ENCODE data around the gene SCP2.
"Not testable (repeated sequence)": the region's sequence is repeated elsewhere in the genome, so short reads cannot be mapped to it uniquely, and the experiment has no call there.

SCP2 gene

DNA sequence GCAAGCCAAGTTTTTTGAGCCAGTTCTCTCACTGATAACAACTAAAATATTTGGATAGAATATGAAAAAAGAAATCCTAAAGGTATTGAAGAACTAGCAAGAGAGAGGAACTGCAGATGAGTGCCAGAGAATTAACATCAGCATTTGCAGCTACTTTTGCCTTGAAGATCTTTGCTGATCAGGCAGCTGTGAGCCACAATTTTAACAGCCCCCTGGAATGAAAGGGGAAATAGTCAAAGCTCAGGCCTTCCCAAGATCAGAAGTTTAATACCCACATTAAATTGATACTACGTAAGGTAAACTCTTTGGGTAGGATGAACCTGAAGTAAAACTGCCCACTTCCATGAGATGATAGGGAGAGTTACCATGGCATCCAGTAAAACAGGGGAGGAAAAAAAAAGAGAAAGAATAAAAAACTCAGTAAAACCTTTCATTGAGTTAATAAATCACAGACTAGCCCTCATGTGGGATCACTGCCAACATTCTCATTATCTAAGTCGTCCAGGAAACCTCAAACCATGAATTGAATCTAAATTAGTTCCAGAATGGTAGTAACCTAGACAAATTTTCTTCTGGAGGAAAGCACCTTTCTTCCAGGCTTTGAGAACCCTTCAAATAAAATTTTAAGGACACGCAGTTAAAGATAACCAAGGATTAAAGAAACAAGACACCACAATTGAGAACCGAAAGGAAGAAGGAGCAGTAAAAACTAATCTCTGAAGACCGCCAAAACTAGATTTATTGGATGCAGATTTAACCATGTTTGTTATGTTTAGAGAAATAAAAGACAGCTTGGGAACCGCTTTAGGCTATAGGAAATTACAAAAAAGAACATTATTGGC lies 28.3 kb downstream of the SCP2 start:
- in situ Hi-C loops (cut with MboI; ENCODE audit: low sequenced_read_pairs) = no loop called here

DNA sequence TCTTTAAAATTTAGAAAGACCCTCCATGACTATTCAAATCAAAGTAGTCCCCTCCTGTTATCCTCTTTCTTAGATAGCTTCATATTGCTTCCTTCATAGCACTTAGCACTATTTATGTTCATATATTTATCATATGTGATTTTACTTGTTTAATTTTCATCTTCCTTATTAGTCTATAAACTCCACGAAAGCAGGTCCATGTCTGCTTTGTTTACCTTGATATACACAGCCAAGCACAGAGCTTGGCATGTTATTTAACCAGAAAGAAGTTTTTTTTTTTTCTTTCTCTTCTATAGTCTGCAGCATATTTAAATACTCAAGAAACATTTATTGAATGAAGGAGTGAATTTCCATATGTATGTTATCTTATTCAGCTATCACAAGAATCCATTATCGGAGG lies 36.0 kb downstream of the SCP2 start:
- in situ Hi-C loops (cut with MboI; ENCODE audit: low sequenced_read_pairs) = no loop called here

- in situ Hi-C loops (cut with MboI; ENCODE audit: low sequenced_read_pairs) = no loop called here
Observed at GRCh38 chr1:52967666-52968065, 40.6 kb downstream of the SCP2 start.

DNA sequence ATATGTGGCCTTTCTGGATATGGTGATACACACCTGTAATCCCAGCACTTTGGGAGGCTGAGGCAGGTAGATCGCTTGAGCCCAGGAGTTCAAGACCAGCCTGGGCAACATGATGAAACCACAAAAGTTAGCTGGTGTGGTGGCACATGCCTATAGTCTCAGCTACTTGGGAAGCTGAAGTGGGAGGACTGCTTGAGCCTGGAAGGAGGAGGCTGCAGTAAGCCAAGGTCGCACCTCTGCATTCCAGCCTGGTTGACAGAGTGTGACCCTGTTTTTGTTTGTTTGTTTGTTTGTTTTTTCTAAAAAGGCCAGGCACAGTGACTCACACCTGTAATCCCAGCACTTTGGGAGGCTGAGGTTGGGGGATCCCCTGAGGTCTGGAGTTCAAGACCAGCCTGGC lies 42.2 kb downstream of the SCP2 start:
- in situ Hi-C loops (cut with MboI; ENCODE audit: low sequenced_read_pairs) = not testable (repeated sequence)

- in situ Hi-C loops (cut with MboI; ENCODE audit: low sequenced_read_pairs) = no loop called here
Observed at GRCh38 chr1:52970149-52970548, 43.1 kb downstream of the SCP2 start.

- in situ Hi-C loops (cut with MboI; ENCODE audit: low sequenced_read_pairs) = no loop called here
Observed at GRCh38 chr1:52973841-52974240, 46.8 kb downstream of the SCP2 start.

DNA sequence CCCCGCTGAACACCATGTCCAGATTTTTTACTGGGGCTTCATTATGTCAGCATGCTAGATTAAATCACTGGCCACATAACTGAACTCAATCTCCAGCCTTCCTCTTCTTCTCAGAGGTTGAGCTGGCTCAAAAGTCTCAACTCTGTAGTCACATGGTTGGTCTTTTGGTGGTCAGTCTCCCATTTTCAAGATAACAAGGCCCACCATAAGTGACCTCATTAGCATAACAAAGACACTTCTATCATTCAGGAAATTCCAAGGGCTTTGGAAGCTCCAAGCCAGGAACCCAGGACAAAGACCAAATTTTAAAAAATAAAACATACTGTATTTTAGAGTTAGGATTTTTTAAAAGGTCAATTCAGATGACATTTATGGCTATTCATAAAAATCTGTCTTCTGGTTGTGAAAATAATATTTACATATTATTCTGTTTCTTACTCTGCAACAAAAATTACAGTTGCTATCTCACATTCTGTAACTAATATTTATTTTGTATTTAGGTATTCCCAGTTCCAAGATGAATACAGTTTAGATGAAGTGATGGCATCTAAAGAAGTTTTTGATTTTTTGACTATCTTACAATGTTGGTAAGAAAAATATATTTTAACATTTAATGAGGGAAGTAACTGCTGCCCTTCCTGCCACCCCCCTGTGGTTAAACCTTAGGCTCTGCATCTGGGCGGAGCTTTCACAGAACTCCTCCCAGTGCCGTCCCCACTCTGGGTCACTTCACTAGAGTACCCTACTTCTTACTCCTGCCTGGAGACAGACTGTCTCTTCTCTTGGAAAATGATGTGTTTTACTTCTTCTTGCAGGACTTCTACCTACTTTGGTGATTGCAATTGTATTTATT lies 49.3 kb downstream of the SCP2 start:
- in situ Hi-C loops (cut with MboI; ENCODE audit: low sequenced_read_pairs) = no loop called here

- in situ Hi-C loops (cut with MboI; ENCODE audit: low sequenced_read_pairs) = no loop called here
Observed at GRCh38 chr1:52978045-52978444, 51.0 kb downstream of the SCP2 start.

DNA sequence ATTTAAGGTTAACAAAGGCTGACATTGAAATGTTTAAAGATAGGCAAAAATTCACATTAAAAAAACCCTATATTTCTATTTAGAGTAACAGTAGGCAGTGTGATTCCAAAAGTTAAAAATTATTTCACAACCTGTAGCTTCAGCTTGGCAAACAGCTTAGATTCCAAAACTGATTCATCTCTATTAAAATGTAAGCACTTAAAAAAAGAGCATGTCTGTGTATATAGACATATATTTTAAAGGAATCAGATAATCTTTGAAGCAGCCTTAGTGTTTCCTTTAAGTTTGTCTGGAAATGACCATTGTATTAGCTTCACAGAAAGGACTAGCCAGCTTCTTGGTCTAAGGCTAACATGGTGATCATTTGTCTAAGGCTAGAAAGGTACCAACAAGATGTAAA lies 65.7 kb downstream of the SCP2 start:
- in situ Hi-C loops (cut with MboI; ENCODE audit: low sequenced_read_pairs) = not testable (repeated sequence)

DNA sequence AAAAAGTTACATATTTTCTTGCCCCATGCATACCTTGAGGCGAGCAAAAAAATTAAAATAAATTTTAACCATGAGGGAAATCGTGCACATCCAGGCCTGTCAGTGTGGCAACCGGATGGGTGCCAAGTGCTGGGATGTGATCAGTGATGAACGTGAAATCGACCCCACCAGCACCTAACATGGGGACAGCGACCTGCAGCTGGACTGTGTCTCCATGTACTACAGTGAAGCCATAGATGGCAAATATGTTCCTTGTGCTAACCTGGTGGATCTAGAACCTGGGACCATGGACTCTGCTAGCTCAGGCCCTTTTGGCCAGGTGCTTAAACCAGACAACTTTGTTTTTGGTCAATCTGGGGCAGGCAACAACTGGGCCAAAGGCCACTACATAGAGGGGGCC lies 67.6 kb downstream of the SCP2 start:
- in situ Hi-C loops (cut with MboI; ENCODE audit: low sequenced_read_pairs) = no loop called here

DNA sequence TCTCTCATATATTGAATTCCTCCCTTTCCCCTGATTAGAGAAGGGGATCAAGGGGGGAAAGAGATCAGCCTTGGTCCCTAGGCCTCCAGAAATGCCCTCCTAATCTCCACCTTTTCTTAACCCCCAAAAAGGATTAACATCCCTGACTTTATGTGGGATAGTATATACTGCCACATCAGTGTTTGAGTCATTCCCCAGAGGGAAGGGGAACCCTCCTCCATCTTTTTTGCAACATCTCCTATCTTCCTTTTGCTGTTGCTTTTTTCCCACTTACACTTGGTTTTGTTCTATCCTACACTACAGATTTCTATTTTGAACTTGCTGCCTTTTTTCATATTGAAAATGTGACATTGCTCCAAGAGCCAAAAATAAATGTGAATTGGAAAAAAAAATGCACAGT lies 69.6 kb downstream of the SCP2 start:
- in situ Hi-C loops (cut with MboI; ENCODE audit: low sequenced_read_pairs) = no loop called here

GRCh38 chr1:53001128-53001527 lies 74.1 kb downstream of the SCP2 start:
- in situ Hi-C loops (cut with MboI; ENCODE audit: low sequenced_read_pairs) = no loop called here

- in situ Hi-C loops (cut with MboI; ENCODE audit: low sequenced_read_pairs) = not testable (repeated sequence)
Observed at GRCh38 chr1:53006612-53007011, 79.5 kb downstream of the SCP2 start.

DNA sequence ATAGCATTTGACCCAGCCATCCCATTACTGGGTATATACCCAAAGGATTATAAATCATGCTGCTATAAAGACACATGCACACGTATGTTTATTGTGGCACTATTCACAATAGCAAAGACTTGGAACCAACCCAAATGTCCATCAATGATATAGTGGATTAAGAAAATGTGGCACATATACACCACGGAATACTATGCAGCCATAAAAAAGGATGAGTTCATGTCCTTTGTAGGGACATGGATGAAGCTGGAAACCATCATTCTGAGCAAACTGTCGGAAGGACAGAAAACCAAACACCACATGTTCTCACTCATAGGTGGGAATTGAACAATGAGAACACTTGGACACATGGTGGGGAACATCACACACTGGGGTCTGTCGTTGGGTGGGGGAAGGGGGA lies 83.2 kb downstream of the SCP2 start:
- in situ Hi-C loops (cut with MboI; ENCODE audit: low sequenced_read_pairs) = not testable (repeated sequence)

- in situ Hi-C loops (cut with MboI; ENCODE audit: low sequenced_read_pairs) = no loop called here
Observed at GRCh38 chr1:53011175-53011574, 84.1 kb downstream of the SCP2 start.

DNA sequence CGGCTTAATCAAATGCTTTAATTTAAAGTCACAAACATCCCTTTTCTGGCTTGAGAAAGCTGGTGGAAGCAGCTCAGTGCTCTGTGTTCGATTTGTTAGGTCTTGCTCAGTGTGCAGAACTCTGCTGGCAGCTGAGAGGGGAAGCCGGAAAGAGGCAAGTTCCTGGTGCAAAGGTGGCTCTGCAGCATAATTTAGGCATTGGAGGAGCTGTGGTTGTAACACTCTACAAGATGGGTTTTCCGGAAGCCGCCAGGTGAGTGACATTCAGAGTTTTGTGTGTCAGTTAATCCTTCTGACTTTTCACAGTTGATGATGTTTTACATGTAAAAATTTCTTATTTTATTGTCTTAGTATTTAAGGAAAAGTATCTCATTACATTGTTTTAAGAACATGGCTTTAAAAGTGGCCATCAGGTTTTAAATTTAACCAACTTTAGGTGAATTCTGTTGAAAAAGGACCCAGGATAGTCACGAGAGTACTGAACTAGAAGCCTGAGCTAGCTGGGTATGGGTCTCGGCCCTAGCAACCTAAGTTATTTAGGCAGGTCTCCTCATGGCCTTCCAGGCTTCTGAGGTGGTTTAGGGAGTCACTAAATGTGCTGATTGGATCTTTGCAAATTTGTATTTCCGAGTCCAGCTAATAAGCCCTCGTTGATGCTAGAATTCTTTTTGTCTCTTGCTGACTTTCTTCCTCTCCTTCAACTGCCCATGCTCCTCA lies 87.9 kb downstream of the SCP2 start:
- in situ Hi-C loops (cut with MboI; ENCODE audit: low sequenced_read_pairs) = no loop called here

GRCh38 chr1:53015508-53015860 lies 88.4 kb downstream of the SCP2 start:
- in situ Hi-C loops (cut with MboI; ENCODE audit: low sequenced_read_pairs) = no loop called here

DNA sequence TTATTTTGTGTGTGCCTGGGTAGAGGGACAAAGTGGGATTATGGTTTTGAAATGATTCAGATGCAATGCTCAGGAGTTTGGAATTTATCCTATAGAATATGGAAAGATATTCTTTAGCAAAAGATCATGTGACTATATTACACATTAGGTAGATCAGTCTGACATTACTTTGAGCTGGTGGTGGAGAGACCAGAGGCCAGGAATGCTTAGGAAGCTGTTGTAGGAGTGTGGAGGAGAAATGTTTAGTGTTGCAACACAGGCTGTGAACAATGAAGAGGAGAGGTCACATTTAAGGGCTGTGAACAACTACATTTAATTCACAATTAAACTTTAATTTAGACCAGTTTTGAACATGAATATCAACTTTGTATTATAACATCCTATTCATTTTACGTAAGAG lies 89.6 kb downstream of the SCP2 start:
- in situ Hi-C loops (cut with MboI; ENCODE audit: low sequenced_read_pairs) = no loop called here

DNA sequence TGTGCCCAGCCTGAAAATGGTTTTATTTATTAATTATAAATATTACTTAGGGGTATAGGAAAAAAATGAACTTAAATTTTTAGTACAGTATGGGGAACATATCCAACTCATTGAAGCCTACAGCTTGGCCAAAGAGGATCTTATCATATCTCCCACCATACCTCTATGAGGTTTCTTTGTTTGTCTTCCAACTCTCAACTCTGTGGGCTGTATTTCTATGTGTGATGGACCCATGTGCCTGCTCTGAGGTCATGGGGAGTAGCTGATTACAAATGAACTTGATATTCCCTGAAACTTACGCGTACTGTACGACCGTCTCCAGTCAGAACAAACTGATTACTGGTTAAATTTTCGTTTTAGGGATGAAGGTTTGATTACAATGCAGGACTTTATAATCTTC lies 93.5 kb downstream of the SCP2 start:
- in situ Hi-C loops (cut with MboI; ENCODE audit: low sequenced_read_pairs) = no loop called here

- in situ Hi-C loops (cut with MboI; ENCODE audit: low sequenced_read_pairs) = no loop called here
Observed at GRCh38 chr1:53022179-53022578, 95.1 kb downstream of the SCP2 start.

GRCh38 chr1:53023546-53023945 lies 96.5 kb downstream of the SCP2 start:
- in situ Hi-C loops (cut with MboI; ENCODE audit: low sequenced_read_pairs) = no loop called here

DNA sequence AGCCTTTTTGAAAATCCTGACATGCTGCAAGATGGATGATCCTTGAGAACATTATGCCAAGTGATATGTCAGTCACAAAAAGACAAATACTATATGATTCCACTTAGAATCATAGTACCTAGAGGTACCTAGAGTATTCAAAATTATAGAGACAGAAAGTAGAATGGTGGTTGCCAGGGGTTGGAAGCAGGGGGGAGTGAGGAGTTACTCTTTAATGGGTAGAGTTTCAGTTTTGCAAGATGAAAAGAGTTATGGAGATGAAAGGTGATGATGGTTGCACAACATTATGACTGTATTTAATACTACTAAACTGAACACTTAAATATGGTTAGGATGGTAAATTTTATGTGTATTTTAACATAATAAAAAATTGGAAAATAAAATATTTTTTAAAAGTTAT lies 97.0 kb downstream of the SCP2 start:
- in situ Hi-C loops (cut with MboI; ENCODE audit: low sequenced_read_pairs) = no loop called here

All from HL-60/S4 (cell line).